ENCODE results near the gene APOC3.

DNA sequence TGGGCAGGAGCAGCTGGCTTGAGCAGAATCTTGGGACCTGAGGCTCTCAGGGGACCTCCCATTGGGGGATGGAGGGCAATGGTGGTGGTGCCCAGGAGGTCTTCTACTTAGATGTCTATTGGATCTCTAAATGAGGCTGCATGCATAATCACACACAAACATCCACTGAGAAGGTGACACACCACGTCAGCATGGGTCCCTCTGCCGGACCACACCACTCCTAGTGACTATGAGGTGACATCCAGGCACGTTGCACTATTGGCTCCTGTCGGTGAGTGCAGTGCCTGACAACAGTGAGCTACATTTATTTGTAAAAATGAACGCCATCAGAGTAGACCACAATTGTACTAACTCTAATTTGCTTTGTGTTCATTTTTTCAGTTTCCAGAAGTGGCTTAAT lies 4.3 kb upstream of the APOC3 start:
- TF ChIP-seq, protein P1, sequence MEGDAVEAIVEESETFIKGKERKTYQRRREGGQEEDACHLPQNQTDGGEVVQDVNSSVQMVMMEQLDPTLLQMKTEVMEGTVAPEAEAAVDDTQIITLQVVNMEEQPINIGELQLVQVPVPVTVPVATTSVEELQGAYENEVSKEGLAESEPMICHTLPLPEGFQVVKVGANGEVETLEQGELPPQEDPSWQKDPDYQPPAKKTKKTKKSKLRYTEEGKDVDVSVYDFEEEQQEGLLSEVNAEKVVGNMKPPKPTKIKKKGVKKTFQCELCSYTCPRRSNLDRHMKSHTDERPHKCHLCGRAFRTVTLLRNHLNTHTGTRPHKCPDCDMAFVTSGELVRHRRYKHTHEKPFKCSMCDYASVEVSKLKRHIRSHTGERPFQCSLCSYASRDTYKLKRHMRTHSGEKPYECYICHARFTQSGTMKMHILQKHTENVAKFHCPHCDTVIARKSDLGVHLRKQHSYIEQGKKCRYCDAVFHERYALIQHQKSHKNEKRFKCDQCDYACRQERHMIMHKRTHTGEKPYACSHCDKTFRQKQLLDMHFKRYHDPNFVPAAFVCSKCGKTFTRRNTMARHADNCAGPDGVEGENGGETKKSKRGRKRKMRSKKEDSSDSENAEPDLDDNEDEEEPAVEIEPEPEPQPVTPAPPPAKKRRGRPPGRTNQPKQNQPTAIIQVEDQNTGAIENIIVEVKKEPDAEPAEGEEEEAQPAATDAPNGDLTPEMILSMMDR (IDR thresholded peaks at IDR 0.05; ENCODE audit: poor library complexity), result no peak
- no peak for TF ChIP-seq EZH2phosphoT487 (IDR thresholded peaks at IDR 0.05; ENCODE audit: low read depth, severe bottlenecking, unreplicated experiment)
